H1 (cell line): ENCODE measurements around the gene DXO. TPM values are rescaled to one million over a fixed set of nuclear protein-coding genes. Genes with fewer than 3 reads are reported as not detected.

Source experiments
- ASH2L ChIP-seq: fragments of 200-600, 300-600 bp; sonication (generic); IDR thresholded peaks from one replicate; pipeline ENCODE4 v1.7.1; 2017; ENCODE audit warnings: low read length
- CREB1 ChIP-seq: IDR thresholded peaks from 2 replicates; pipeline ENCODE4 v1.6.1; 2012; ENCODE audit warnings: inconsistent platforms
- CTBP2 ChIP-seq: IDR thresholded peaks from 2 replicates; pipeline ENCODE4 v1.7.0; 2011; ENCODE audit warnings: borderline replicate concordance, mild to moderate bottlenecking, moderate library complexity, mixed read lengths, low read length; ENCODE audit not compliant: insufficient read depth, insufficient read length
- E2F6 ChIP-seq: IDR thresholded peaks from 2 replicates; pipeline ENCODE4 v1.6.1; 2012; ENCODE audit warnings: inconsistent platforms
- EGR1 ChIP-seq: IDR thresholded peaks from 2 replicates; pipeline ENCODE4 v1.6.1; 2011; ENCODE audit warnings: low read depth, low read length, borderline replicate concordance
- GABPA ChIP-seq: IDR thresholded peaks from 2 replicates; pipeline ENCODE4 v1.6.1; 2011; ENCODE audit warnings: mild to moderate bottlenecking, low read length, moderate library complexity, borderline replicate concordance; ENCODE audit not compliant: insufficient read depth
- RXRA ChIP-seq: IDR thresholded peaks from 2 replicates; pipeline ENCODE4 v1.6.1; 2011; ENCODE audit warnings: low read depth, mild to moderate bottlenecking, low read length, moderate library complexity; ENCODE audit not compliant: insufficient read depth
- SIN3A ChIP-seq, 2 experiments: IDR thresholded peaks in 1 of 2; conservative IDR thresholded peaks in 1 of 2; 2 replicates each; pipeline ENCODE4 v1.6.1; 2011 to 2012; ENCODE audit warnings: low read length in 2 of 2, improper control_type of control experiment in 1 of 2, low read depth in 1 of 2, mild to moderate bottlenecking in 1 of 2
- SRF ChIP-seq: IDR thresholded peaks from 2 replicates; pipeline ENCODE4 v1.6.1; 2011; ENCODE audit warnings: mild to moderate bottlenecking, low read depth, low read length, moderate library complexity
- TAF1 ChIP-seq: IDR thresholded peaks from 2 replicates; pipeline ENCODE4 v1.6.1; 2011; ENCODE audit warnings: mild to moderate bottlenecking, low read depth, low read length
- TAF7 ChIP-seq: optimal IDR thresholded peaks from 2 replicates; pipeline ENCODE3; 2011; ENCODE audit warnings: low read depth, mild to moderate bottlenecking, inconsistent platforms, low read length, moderate library complexity, borderline replicate concordance
- TCF12 ChIP-seq: IDR thresholded peaks from 2 replicates; pipeline ENCODE4 v1.6.1; 2011; ENCODE audit warnings: low read depth, mild to moderate bottlenecking, low read length
- polyA plus RNA-seq, 7 experiments: library from polyadenylated mRNA; depleted of rRNA in 3 of 7; stranded (reverse) in 5 of 7; unstranded in 2 of 7; fragments of >200 nt in 5 of 7; fragments of 200-250 nt in 2 of 7; gene quantifications; 1 replicate in 5 of 7; 2 replicates in 1 of 7; 4 replicates in 1 of 7; pipeline versions ENCODE4 v1.2.1 to v1.2.3, GENCODE V29; 2011 to 2013; ENCODE audit warnings: missing spikeins in 2 of 7, mixed read lengths in 2 of 7
- total RNA-seq: library from RNA; stranded (reverse); fragmentation: NEBNext Ultra II Directional; extraction: Animal tissue kit (Norgen Biotek cat#: 25700); gene quantifications from 2 replicates; pipeline ENCODE4 v1.2.1, GENCODE V29; 2021
- TF ChIP-seq, protein P1 (sequence below): IDR thresholded peaks from 2 replicates; pipeline ENCODE4 v1.6.1; 2012; ENCODE audit warnings: low read length, inconsistent platforms
- TF ChIP-seq, protein P2 (sequence below): IDR thresholded peaks from 2 replicates; pipeline ENCODE4 v1.6.1; 2012; ENCODE audit warnings: inconsistent platforms

DXO gene
- total and polyA plus RNA-seq, 2 of the 8 experiments (the other 6 are each of a cell fraction or from before 2014, with no cell fraction given): 14.7 to 23.9 TPM

GRCh38 chr6:31958741-31959739 is 12.9 kb downstream of the DXO start, which contains the start of the genes NELFE and SKIC2 (continued):
- TF ChIP-seq CREB1: peak; percentile 99
- TF ChIP-seq CTBP2: no peak
- TF ChIP-seq SRF: peak; percentile 82
- TF ChIP-seq TCF12: 0 out of 2 replicates have a peak, but pooled peaks have one; percentile 65
- peak; percentile 40; the same call in 1 of the 2 replicates for TF ChIP-seq E2F6
- peak; percentile 98 for TF ChIP-seq GABPA
- TF ChIP-seq TAF1: peak; percentile 76
- TF ChIP-seq TAF7: peak; percentile 66
- peak; percentile 84 to 96 for TF ChIP-seq SIN3A (conservative IDR thresholded peaks at IDR 0.05 in 1 of 2, IDR thresholded peaks at IDR 0.05 in 1 of 2; ENCODE audit: low read depth in 1 of 2, low read length in 2 of 2)
- 0 out of 2 replicates have a peak, but pooled peaks have one; percentile 50 for TF ChIP-seq RXRA
- TF ChIP-seq ASH2L: peak; percentile 85
- TF ChIP-seq, protein P1, sequence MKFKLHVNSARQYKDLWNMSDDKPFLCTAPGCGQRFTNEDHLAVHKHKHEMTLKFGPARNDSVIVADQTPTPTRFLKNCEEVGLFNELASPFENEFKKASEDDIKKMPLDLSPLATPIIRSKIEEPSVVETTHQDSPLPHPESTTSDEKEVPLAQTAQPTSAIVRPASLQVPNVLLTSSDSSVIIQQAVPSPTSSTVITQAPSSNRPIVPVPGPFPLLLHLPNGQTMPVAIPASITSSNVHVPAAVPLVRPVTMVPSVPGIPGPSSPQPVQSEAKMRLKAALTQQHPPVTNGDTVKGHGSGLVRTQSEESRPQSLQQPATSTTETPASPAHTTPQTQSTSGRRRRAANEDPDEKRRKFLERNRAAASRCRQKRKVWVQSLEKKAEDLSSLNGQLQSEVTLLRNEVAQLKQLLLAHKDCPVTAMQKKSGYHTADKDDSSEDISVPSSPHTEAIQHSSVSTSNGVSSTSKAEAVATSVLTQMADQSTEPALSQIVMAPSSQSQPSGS: peak; percentile 58; the same call in 1 of the 2 replicates
- TF ChIP-seq, protein P2, sequence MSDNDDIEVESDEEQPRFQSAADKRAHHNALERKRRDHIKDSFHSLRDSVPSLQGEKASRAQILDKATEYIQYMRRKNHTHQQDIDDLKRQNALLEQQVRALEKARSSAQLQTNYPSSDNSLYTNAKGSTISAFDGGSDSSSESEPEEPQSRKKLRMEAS: peak; percentile 60
- TF ChIP-seq EGR1: peak; percentile 95
